Mucosa of descending colon (tissue), 3 donors: ENCODE results near the gene ANKRD10. TPM values are rescaled to one million over a fixed set of nuclear protein-coding genes. Genes with fewer than 3 reads are reported as not detected.

Source experiments
- ATAC-seq: fragments of 200-7000 bp; cut with Tn5 transposase; one replicate; pipeline ENCODE4 v1.9.1; 2020; ENCODE audit warnings: mild to moderate bottlenecking, moderate library complexity
- DNase-seq, 3 donors: peaks; one replicate each; pipeline ENCODE4 v3.0.0-alpha.2; 2020
- H3K36me3 ChIP-seq: fragments of 200-600 bp; one replicate; pipeline ENCODE4 v1.8.0; 2021; ENCODE audit warnings: low read depth, mild to moderate bottlenecking
- H3K4me1 ChIP-seq: fragments of 200-600 bp; one replicate; pipeline ENCODE4 v1.8.0; 2021; ENCODE audit warnings: low read depth, mild to moderate bottlenecking
- H3K4me3 ChIP-seq: fragments of 200-600 bp; one replicate; pipeline ENCODE4 v1.8.0; 2021; ENCODE audit warnings: mild to moderate bottlenecking
- H3K9me3 ChIP-seq: fragments of 200-600 bp; one replicate; pipeline ENCODE4 v1.8.0; 2021; ENCODE audit warnings: mild to moderate bottlenecking
- CTCF ChIP-seq: fragments of 200-600 bp; IDR thresholded peaks from one replicate; pipeline ENCODE4 v1.8.0; 2022; ENCODE audit warnings: antibody characterized with exemption, mild to moderate bottlenecking
- intact Hi-C, 2 donors: fragments of 100-400 bp; cut with DNase I in 1 of 2; cut with micrococcal nuclease in 1 of 2; formaldehyde crosslinking; loops; one replicate each; pipeline versions ENCODE4 v1.11.0 to v1.11.1; 2022; cut with DNase I, micrococcal nuclease
- total RNA-seq, 3 donors: library from RNA; stranded (reverse); fragmentation: NEBNext Ultra II Directional in 2 of 3; extraction: Animal tissue kit (Norgen Biotek cat#: 25700) in 2 of 3; gene quantifications; one replicate each; pipeline versions ENCODE4 v1.2.1 to v1.2.4, GENCODE V29; 2021 to 2023
- donor health status: DM: no; HTN: no; CAD: no; lungs with moderate emphysema.
- donor health status: DM: no; HTN: no; CAD: no.
- donor health status: DM: no; HTN: yes; CAD: no.

ANKRD10 gene
- total RNA-seq, 3 donors from 2014 or later = 120 to 157 (median 155) TPM

DNA sequence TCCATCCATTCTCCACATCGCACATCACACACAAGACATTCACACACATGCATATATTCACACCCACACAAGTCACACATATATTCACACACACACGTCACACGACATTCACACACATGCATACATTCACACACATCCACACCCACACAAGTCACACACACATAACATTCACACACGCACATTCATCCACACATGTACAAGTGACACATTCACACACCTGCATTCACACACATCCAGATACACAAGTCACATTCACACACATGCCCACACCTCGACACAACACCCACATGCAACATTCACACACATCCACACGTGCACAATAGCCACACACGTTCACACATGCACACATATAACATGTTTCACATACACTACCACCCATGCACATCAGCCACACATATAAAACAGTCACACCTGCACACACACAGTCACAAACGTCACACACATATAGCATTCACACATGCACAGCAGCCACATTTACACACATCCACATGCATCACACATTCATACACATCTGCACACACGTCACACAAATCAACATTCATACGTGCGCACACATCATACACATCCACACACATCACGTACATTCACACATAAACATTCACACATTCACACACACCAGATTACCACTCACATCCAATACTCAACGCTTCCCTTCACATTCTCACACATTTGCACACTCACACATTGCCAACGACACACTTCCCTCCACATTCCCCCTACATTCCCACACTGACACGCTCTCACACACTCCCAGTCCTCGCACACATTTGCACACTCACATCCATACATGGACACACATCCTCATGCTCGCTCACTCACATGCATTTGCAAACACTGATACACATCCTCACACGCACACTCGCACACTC is 41.0 kb downstream of the ANKRD10 start:
- no peak for TF ChIP-seq CTCF
- H3K4me3 ChIP-seq = no peak overlapping the region
- H3K9me3 ChIP-seq = no peaks in the 10 kb centered on the region
- DNase-seq = no peak
- H3K36me3 ChIP-seq = no peaks in the 10 kb centered on the region
- intact Hi-C loops = no loop called here
- H3K4me1 ChIP-seq = peaks cover 21% of the 10 kb centered on the region
- ATAC-seq = no peak

- Histone ChIP-seq H3K36me3 (no peaks in the 10 kb centered on the region), H3K4me1 (peaks cover 21% of the 10 kb centered on the region), H3K4me3 (no peak overlapping the region), H3K9me3 (no peaks in the 10 kb centered on the region)
- ATAC-seq (no peak), DNase-seq (no peak)
- intact Hi-C loops = no loop called here
- no peak for TF ChIP-seq CTCF
These were observed 41.9 kb downstream of the ANKRD10 start for GRCh38 chr13:110872768-110873638.

GRCh38 chr13:110872034-110872767 is 42.7 kb downstream of the ANKRD10 start:
- no peak for DNase-seq
- intact Hi-C loops = no loop called here
- Histone ChIP-seq H3K4me1 (peaks cover 21% of the 10 kb centered on the region), H3K4me3 (no peak overlapping the region), H3K9me3 (no peaks in the 10 kb centered on the region), H3K36me3 (no peaks in the 10 kb centered on the region)
- no peak for TF ChIP-seq CTCF
- ATAC-seq = no peak

DNA sequence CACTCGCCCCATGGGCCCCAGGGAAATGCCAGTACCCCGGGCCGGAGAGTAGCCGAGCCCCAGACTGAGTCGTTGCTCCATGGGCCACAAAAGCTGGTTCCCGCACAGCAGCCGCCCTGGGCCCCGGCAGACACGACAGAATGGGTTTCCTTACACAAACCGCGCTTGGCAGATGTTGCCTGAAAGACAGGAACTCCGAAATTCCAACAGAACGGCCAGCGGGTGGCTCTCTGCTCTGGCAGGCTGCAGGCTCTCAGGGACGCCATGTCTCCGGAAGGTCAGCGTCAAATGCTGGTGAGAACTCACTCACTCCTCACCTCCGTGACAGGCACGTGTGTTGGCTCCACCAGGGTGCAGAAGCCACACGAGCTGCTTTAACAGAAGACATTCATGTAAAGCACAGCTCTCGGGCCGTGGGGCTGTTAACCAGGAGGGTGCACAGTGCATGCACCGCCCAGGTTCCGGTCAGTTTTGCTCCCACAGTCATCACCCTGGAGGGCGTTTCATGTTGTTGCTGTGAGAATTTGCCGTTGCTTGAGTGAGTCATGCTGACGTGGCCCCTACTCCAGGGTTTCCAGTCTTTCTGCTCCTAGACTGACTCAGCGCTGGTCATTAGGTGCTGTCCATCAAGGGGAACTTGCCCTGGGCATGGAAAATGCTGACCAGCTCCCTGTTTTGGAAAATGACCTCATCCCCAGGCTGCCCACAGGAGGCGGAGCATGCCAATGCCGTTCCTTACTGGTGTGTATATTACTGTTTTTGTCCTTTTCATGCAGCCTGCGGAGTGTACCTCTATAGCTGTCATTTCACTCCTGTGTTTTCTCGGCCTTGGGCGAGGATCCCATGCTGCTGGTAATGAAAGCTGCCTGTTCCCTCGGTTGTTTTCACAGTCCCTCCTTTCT is 44.8 kb downstream of the ANKRD10 start:
- intact Hi-C loops = no loop called here
- DNase-seq (peak; percentile 59 to 80 (median 74)), ATAC-seq (peak; percentile 85)
- no peak for TF ChIP-seq CTCF
- H3K4me1 ChIP-seq = peaks cover 18% of the 10 kb centered on the region
- H3K9me3 ChIP-seq = no peaks in the 10 kb centered on the region
- no peak overlapping the region for H3K4me3 ChIP-seq
- no peaks in the 10 kb centered on the region for H3K36me3 ChIP-seq
